ENCODE results near the gene FPR2.

- TF ChIP-seq POLR2AphosphoS5 (IDR thresholded peaks at IDR 0.05; ENCODE audit: borderline replicate concordance, low read depth, low read length) = no peak
- TF ChIP-seq EZH2 (IDR thresholded peaks at IDR 0.05) = no peak
These were observed 55.7 kb downstream of the FPR2 start for GRCh38 chr19:51816711-51817110.
